B cell (primary cell): ENCODE data around the gene TRIM62.

ENCODE experiments used
- EZH2 ChIP-seq: IDR thresholded peaks from 2 replicates; pipeline ENCODE4 v1.6.1; 2012; ENCODE audit warnings: borderline replicate concordance, low read depth, mild to moderate bottlenecking, moderate library complexity, low read length; ENCODE audit not compliant: insufficient read depth, poor library complexity, severe bottlenecking
- TF ChIP-seq, protein P1 (sequence below): fragments of 200-600 bp; IDR thresholded peaks from one replicate; pipeline ENCODE4 v1.8.0; 2022; ENCODE audit warnings: antibody characterized with exemption, mild to moderate bottlenecking

- TF ChIP-seq, protein P1, sequence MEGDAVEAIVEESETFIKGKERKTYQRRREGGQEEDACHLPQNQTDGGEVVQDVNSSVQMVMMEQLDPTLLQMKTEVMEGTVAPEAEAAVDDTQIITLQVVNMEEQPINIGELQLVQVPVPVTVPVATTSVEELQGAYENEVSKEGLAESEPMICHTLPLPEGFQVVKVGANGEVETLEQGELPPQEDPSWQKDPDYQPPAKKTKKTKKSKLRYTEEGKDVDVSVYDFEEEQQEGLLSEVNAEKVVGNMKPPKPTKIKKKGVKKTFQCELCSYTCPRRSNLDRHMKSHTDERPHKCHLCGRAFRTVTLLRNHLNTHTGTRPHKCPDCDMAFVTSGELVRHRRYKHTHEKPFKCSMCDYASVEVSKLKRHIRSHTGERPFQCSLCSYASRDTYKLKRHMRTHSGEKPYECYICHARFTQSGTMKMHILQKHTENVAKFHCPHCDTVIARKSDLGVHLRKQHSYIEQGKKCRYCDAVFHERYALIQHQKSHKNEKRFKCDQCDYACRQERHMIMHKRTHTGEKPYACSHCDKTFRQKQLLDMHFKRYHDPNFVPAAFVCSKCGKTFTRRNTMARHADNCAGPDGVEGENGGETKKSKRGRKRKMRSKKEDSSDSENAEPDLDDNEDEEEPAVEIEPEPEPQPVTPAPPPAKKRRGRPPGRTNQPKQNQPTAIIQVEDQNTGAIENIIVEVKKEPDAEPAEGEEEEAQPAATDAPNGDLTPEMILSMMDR = no peak
- no peak for TF ChIP-seq EZH2
Observed at GRCh38 chr1:33219886-33220661, 38.2 kb upstream of the TRIM62 start.
